ENCODE data around the gene WNT7B.

WNT7B gene

GRCh38 chr22:45968003-45968650 lies 8.8 kb downstream of the WNT7B start:
- no peaks in the 10 kb centered on the region for H3K36me3 Mint-ChIP-seq
- no peak overlapping the region for H3K4me3 Mint-ChIP-seq
- no peak for DNase-seq
- H3K4me1 Mint-ChIP-seq: peaks cover 2% of the 10 kb centered on the region
- H3K27me3 Mint-ChIP-seq: peaks cover 77% of the 10 kb centered on the region
- no peak overlapping the region for H3K27ac Mint-ChIP-seq
- CTCF ChIA-PET: interaction anchor here (0.6 kb wide), 1 partner anchor 835 kb away, joined by 5 read pairs; no protein-coding TSS in a partner anchor
- no peaks in the 10 kb centered on the region for H3K9me3 Mint-ChIP-seq

GRCh38 chr22:45966895-45967365 lies 10.0 kb downstream of the WNT7B start:
- Mint-ChIP-seq H3K27ac (no peak overlapping the region), H3K27me3 (peaks cover 67% of the 10 kb centered on the region), H3K4me3 (no peak overlapping the region), H3K36me3 (no peaks in the 10 kb centered on the region), H3K9me3 (no peaks in the 10 kb centered on the region), H3K4me1 (peaks cover 2% of the 10 kb centered on the region)
- CTCF ChIA-PET: no interaction called here
- DNase-seq: no peak

DNA sequence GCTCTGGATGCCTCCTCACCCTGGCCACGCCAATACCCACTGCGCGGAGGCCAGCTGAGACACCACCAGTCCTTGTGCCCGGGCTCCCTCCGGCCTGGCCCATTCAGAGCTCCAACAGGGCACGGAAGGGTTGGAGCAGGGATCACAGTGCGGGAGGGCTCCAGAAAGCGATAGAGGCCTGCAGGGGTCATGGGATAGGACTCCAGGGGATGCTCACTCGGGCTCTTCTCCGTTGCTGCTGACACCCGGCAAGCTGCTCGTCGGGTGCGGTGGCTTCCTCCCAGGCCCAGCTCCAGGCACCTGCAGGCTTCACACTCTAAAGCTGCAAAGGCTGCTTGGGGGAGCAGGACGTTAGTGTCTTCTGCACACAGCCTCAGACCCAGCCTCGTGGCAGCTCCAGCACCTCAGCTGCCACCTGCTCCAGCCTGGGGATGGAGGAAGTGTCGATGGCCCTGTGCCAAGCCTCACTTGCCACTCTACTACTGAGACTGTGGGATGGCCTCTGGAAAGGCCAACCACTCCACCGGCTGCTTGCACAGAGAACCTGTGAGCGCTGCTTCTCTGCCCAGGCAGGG lies 10.6 kb downstream of the WNT7B start:
- H3K27me3 Mint-ChIP-seq: peaks cover 62% of the 10 kb centered on the region
- no peaks in the 10 kb centered on the region for H3K36me3 Mint-ChIP-seq
- CTCF ChIA-PET: no interaction called here
- H3K27ac Mint-ChIP-seq: no peak overlapping the region
- no peak overlapping the region for H3K4me3 Mint-ChIP-seq
- peaks cover 2% of the 10 kb centered on the region for H3K4me1 Mint-ChIP-seq
- H3K9me3 Mint-ChIP-seq: no peaks in the 10 kb centered on the region
- DNase-seq: no peak

GRCh38 chr22:45965563-45965962 lies 11.4 kb downstream of the WNT7B start:
- H3K4me3 Mint-ChIP-seq: no peak overlapping the region
- CTCF ChIA-PET: no interaction called here
- H3K36me3 Mint-ChIP-seq: no peaks in the 10 kb centered on the region
- no peaks in the 10 kb centered on the region for H3K4me1 Mint-ChIP-seq
- H3K27me3 Mint-ChIP-seq: peaks cover 53% of the 10 kb centered on the region
- DNase-seq: no peak
- no peak overlapping the region for H3K27ac Mint-ChIP-seq
- no peaks in the 10 kb centered on the region for H3K9me3 Mint-ChIP-seq

DNA sequence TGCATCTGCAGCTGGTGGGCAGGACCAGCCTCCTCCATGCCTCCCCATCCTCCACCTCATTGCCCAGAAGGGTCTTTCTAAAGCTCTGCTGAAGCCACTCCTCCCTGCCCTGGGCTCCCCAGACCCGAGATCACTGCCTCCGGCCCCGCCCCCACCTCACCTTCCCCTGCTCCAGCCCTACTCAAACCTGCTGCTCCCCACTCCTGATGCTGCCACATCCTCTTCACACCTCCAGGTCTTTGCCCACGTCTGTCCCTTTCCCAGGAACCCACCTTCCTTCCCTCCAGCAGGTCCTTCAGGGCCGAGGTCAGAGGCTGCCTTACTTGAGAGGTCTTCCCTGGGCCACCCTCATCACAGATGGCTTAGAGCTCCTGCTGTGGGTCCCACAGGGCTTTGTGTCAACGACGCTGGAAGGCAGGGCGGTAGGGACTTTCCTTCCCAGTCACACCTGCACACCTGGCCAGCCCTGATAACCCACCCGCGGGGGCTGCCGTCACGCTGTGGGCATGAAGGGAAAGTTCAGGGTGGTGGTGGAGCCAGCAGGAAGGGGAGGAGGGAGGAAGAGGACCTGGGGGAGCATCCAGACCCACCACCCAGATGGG lies 11.9 kb downstream of the WNT7B start:
- no peak overlapping the region for H3K27ac Mint-ChIP-seq
- H3K4me3 Mint-ChIP-seq: no peak overlapping the region
- H3K9me3 Mint-ChIP-seq: no peaks in the 10 kb centered on the region
- H3K27me3 Mint-ChIP-seq: peaks cover 48% of the 10 kb centered on the region
- no peak for DNase-seq
- no peaks in the 10 kb centered on the region for H3K36me3 Mint-ChIP-seq
- CTCF ChIA-PET: no interaction called here
- H3K4me1 Mint-ChIP-seq: no peaks in the 10 kb centered on the region

DNA sequence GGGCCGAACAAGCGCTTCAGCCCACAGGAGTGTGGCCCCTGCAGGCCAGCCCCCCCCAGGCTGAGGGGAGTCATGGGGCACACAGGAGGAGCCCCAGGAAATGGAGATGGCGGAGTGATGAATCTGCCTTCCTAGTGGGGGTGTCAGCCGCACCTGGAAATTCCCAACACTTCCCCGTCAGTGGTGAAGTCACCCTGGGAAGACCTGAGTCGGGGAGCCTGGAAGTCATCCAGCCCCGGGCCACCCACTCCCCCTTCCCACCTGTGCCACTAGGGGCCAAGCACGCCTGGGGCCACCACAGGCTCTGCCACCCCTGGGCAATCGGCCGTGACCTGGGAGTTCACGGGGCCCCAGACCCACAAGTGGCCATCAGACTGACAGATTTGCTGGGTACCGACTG lies 12.6 kb downstream of the WNT7B start:
- H3K4me3 Mint-ChIP-seq: no peak overlapping the region
- no peak for DNase-seq
- H3K9me3 Mint-ChIP-seq: no peaks in the 10 kb centered on the region
- CTCF ChIA-PET: no interaction called here
- H3K27me3 Mint-ChIP-seq: peaks cover 41% of the 10 kb centered on the region
- no peaks in the 10 kb centered on the region for H3K4me1 Mint-ChIP-seq
- H3K27ac Mint-ChIP-seq: no peak overlapping the region
- H3K36me3 Mint-ChIP-seq: no peaks in the 10 kb centered on the region

DNA sequence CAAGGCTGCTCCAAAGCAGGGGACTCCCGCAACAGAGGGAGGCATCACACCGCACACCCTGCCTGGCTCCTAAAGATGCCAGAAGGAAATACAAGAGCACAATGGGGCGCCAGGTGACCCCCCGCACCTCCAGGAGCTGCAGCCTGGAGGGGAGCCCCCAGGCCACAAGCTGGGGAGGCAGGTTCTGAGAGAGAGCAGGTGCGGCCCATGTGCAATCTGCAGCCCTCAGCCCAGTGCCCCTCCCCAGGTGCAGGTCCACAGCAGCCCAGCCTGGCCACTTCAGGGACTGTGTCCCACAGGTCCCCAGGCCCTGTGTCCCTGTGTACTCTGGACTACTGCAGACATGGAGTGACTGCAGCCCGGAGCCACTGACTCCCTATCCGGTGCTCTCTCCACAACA lies 13.1 kb downstream of the WNT7B start:
- DNase-seq: no peak
- Mint-ChIP-seq H3K4me1 (no peaks in the 10 kb centered on the region), H3K4me3 (no peak overlapping the region), H3K36me3 (no peaks in the 10 kb centered on the region), H3K27ac (no peak overlapping the region), H3K27me3 (peaks cover 36% of the 10 kb centered on the region), H3K9me3 (no peaks in the 10 kb centered on the region)
- CTCF ChIA-PET: no interaction called here

DNA sequence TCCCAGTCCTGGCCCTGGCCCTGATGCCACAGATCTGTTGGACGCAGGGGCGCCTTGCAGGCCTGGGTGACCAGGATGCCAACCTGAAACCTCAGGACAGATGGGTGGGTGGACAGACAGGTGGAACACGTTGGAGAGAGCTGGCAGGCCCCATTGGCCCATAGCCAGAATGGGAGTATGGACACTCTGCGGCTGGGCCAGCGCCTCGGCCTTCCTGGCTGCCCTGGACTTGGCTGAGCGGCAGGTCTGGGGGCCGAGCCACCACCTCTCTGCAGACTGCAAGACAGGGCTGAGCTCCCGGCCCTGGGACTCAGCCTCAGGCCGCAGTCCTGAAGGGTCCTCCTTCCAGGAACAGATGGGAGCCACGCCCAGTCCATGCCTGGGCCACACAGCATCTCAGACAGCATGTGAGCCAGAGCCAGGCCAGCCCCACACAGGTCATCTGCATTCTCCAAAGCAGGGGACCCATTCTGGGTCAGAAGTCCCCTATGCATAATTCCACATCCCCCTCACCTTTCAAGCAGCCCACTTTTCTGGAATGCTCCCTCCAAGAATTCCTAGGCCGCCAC lies 14.1 kb downstream of the WNT7B start:
- Mint-ChIP-seq H3K9me3 (no peaks in the 10 kb centered on the region), H3K27me3 (peaks cover 29% of the 10 kb centered on the region), H3K4me1 (no peaks in the 10 kb centered on the region), H3K36me3 (no peaks in the 10 kb centered on the region), H3K4me3 (no peak overlapping the region), H3K27ac (no peak overlapping the region)
- no peak for DNase-seq
- CTCF ChIA-PET: no interaction called here

DNA sequence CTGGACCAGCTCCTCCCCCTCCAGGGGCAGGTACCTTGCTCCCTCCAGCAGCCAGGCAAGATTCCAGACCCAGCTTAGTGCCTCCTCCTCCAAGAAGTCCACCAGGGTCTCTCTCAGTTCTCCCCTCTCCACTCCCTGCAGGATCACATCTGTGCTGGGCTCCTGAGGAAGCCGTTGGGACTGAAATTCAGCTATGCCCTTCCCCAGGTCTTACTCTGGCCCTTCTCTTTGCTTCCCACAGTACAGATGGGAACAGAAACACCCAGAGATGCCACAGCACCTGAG lies 14.6 kb downstream of the WNT7B start:
- Mint-ChIP-seq H3K27ac (no peak overlapping the region), H3K36me3 (no peaks in the 10 kb centered on the region), H3K4me3 (no peak overlapping the region), H3K9me3 (no peaks in the 10 kb centered on the region), H3K27me3 (peaks cover 24% of the 10 kb centered on the region), H3K4me1 (no peaks in the 10 kb centered on the region)
- DNase-seq: no peak
- CTCF ChIA-PET: no interaction called here

GRCh38 chr22:45961679-45962433 lies 15.1 kb downstream of the WNT7B start:
- H3K36me3 Mint-ChIP-seq: no peaks in the 10 kb centered on the region
- CTCF ChIA-PET: no interaction called here
- DNase-seq: no peak
- H3K4me3 Mint-ChIP-seq: no peak overlapping the region
- no peaks in the 10 kb centered on the region for H3K9me3 Mint-ChIP-seq
- H3K4me1 Mint-ChIP-seq: no peaks in the 10 kb centered on the region
- peaks cover 19% of the 10 kb centered on the region for H3K27me3 Mint-ChIP-seq
- H3K27ac Mint-ChIP-seq: no peak overlapping the region

GRCh38 chr22:45960477-45961386 lies 16.2 kb downstream of the WNT7B start:
- CTCF ChIA-PET: no interaction called here
- Mint-ChIP-seq H3K9me3 (no peaks in the 10 kb centered on the region), H3K36me3 (no peaks in the 10 kb centered on the region), H3K27me3 (peaks cover 10% of the 10 kb centered on the region), H3K27ac (no peak overlapping the region), H3K4me3 (no peak overlapping the region), H3K4me1 (no peaks in the 10 kb centered on the region)
- DNase-seq: no peak

GRCh38 chr22:45959719-45960476 lies 17.1 kb downstream of the WNT7B start:
- Mint-ChIP-seq H3K4me1 (no peaks in the 10 kb centered on the region), H3K27me3 (peaks cover 11% of the 10 kb centered on the region), H3K9me3 (no peaks in the 10 kb centered on the region), H3K4me3 (no peak overlapping the region), H3K27ac (no peak overlapping the region), H3K36me3 (no peaks in the 10 kb centered on the region)
- CTCF ChIA-PET: no interaction called here
- DNase-seq: no peak

DNA sequence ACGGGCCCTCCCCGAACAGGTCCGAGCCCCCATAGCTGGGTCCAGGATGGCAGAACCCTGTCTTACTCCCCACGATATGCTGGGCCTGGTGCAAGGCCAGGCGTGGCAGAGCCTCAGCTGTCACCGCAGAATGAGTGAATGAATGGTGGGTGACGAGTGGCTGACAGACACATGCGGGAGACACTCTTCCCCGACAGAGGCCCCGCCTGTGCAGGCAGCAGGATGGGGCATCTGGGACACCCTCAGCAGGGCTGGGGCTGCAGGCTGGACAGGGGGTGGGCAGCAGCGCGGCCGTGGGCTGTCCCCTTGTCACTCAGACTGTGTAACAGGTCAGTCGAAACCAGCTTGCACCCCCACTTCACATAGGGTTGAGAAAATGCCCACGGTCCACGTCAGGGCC lies 18.0 kb downstream of the WNT7B start:
- Mint-ChIP-seq H3K4me1 (no peaks in the 10 kb centered on the region), H3K9me3 (no peaks in the 10 kb centered on the region)
- CTCF ChIA-PET: no interaction called here

More for the DNA sequence above, 18.0 kb downstream of the WNT7B start:
- Mint-ChIP-seq H3K27ac (no peak overlapping the region), H3K36me3 (no peaks in the 10 kb centered on the region), H3K4me3 (no peak overlapping the region), H3K27me3 (peaks cover 11% of the 10 kb centered on the region)
- no peak for DNase-seq
